Heart left ventricle (tissue), 16 donors: ENCODE results near the gene DHRS12. TPM values are rescaled to one million over a fixed set of nuclear protein-coding genes. Genes with fewer than 3 reads are reported as not detected.

Experiments used
- ATAC-seq, 4 donors: fragments of 200-7000 bp; cut with Tn5 transposase; one replicate each; pipeline ENCODE4 v1.9.1; 2020 to 2022; ENCODE audit warnings: moderate library complexity in 4 of 4, mild to moderate bottlenecking in 3 of 4, moderate number of reproducible peaks in 1 of 4
- DNase-seq, 5 donors: peaks; one replicate each; pipeline ENCODE4 v3.0.0-alpha.2; 2020
- H3K27ac ChIP-seq, 12 donors: fragments of 200-600 bp; sonication (generic) in 4 of 12; one replicate each; pipeline versions ENCODE4 v1.5.0 to v1.8.0; 2016 to 2022; ENCODE audit warnings: mild to moderate bottlenecking in 2 of 12
- H3K27me3 ChIP-seq, 9 donors: fragments of 200-600 bp; sonication (generic) in 2 of 9; one replicate each; pipeline versions ENCODE4 v1.5.1 to v1.8.0; 2016 to 2022; ENCODE audit warnings: mild to moderate bottlenecking in 3 of 9
- H3K36me3 ChIP-seq, 9 donors: fragments of 200-600 bp; sonication (generic) in 2 of 9; one replicate each; pipeline versions ENCODE4 v1.5.0 to v1.8.0; 2018 to 2022; ENCODE audit warnings: mild to moderate bottlenecking in 2 of 9
- H3K4me1 ChIP-seq, 12 donors: fragments of 200-600 bp; sonication (generic) in 4 of 12; one replicate each; pipeline versions ENCODE4 v1.5.0 to v1.8.0; 2016 to 2022; ENCODE audit warnings: mild to moderate bottlenecking in 3 of 12
- H3K4me3 ChIP-seq, 12 donors: fragments of 200-600 bp; sonication (generic) in 4 of 12; one replicate each; pipeline versions ENCODE4 v1.5.0 to v1.8.0; 2017 to 2022; ENCODE audit warnings: mild to moderate bottlenecking in 9 of 12, moderate library complexity in 4 of 12
- H3K9me3 ChIP-seq, 12 donors: fragments of 200-600 bp; sonication (generic) in 4 of 12; one replicate each; pipeline versions ENCODE4 v1.5.0 to v1.8.0; 2016 to 2022; ENCODE audit warnings: mild to moderate bottlenecking in 1 of 12
- CTCF ChIP-seq, 12 donors: fragments of 200-600 bp; sonication (generic) in 4 of 12; IDR thresholded peaks; one replicate each; pipeline versions ENCODE4 v1.5.0 to v1.8.0; 2018 to 2022; ENCODE audit warnings: antibody characterized with exemption in 12 of 12, mild to moderate bottlenecking in 5 of 12
- POLR2A ChIP-seq, 2 donors: fragments of 450-650 bp; IDR thresholded peaks; one replicate each; pipeline ENCODE4 v1.6.1; 2017; ENCODE audit warnings: antibody characterized with exemption in 2 of 2, mild to moderate bottlenecking in 2 of 2, moderate library complexity in 2 of 2
- WGBS, 4 donors: extraction: QIAGEN DNeasy Blood & Tissue Kit in 2 of 4; methylation state at CpG; one replicate each; pipeline versions ENCODE4 v1.1.5 to v1.1.7; 2013 to 2018; 5-methylcytosine and 5-hydroxymethylcytosine counted together
- intact Hi-C, 10 donors: fragments of 100-400 bp; cut with DNase I; formaldehyde crosslinking; loops; one replicate each; pipeline versions ENCODE4 v1.11.1 to v1.14.2; 2022
- polyA plus RNA-seq, 2 donors: library from polyadenylated mRNA; stranded (reverse); fragments of 200-250 nt; gene quantifications; one replicate each; pipeline ENCODE4 v1.2.3, GENCODE V29; 2013
- total RNA-seq, 9 donors: library from RNA; depleted of rRNA in 2 of 9; stranded (reverse); fragments of >200 nt in 2 of 9; fragmentation: NEBNext Ultra II Directional in 3 of 9; extraction: Animal tissue kit (Norgen Biotek cat#: 25700) in 3 of 9; gene quantifications; one replicate each; pipeline versions ENCODE4 v1.1.0 to v1.2.4, GENCODE V29; 2016 to 2023
- donor health status: ischemic (EF 13 %, LVEDD 7.1; RV severe dilation, severe dysfunction).
- donor health status: healthy with polysubstance abuse.
- donor health status: DM: no; HTN: yes; CAD: no.
- donor health status: DM: no; HTN: no; CAD: no.
- donor health status: ischemic (EF 25% LVEDD 6.9; RV normal size, moderate dysfunction).
- donor health status: ischemic (EF 25% LVEDD 5.7; RV mildly dilated, moderate dysfunction).
- donor health status: healthy.
- donor health status: DM: yes; HTN: yes; CAD: no.
- donor health status: ischemic (EF 35%, LVEDD 5.7; RV mildly dilated, moderate dysfunction).
- donor health status: nonischemic (EF 11% LVEDD 7.7; RV severe dilation, severe dysfunction).
- donor health status: DM: yes; HTN: yes; CAD: no.
- donor health status: PGD.
- donor health status: ischemic (EF 29% LVEDD 5.4; RV normal size, mild dysfunction).
- donor health status: nonischemic (EF 23%, LVEDD 6.1; RV moderate dilation, normal function).

Gene DHRS12
- total and polyA plus RNA-seq, 11 donors: 3.9 to 13.9 (median 12.1) TPM

GRCh38 chr13:51726446-51727193 is 77.3 kb downstream of the DHRS12 start:
- Histone ChIP-seq H3K36me3 (peaks cover 0 to 18% (median 0%) of the 10 kb centered on the region in 9 donors), H3K9me3 (no peaks in the 10 kb centered on the region), H3K27ac (peak overlapping the region in 6 of 12 donors; percentile 5 to 55 (median 22)), H3K4me1 (peaks cover 0 to 53% (median 30%) of the 10 kb centered on the region in 12 donors), H3K4me3 (no peak overlapping the region), H3K27me3 (no peaks in the 10 kb centered on the region)
- ATAC-seq: peak in 1 of 4 donors; percentile 3
- TF ChIP-seq CTCF (IDR thresholded peaks at IDR 0.05): no peak
- TF ChIP-seq POLR2A (IDR thresholded peaks at IDR 0.05): no peak
- DNase-seq: no peak
- intact Hi-C loops: loop anchor here in 7 of 10 donors (5.0 to 10.0 kb wide), 6 partner anchors 52 to 274 kb away; partner anchors contain the start of genes INTS6 (in 2 of the 7) and WDFY2 (in 2 of the 7)
- 23 to 52% (median 37%) methylated on average over 3 of the region's 3 CpGs for WGBS, 4 donors

DNA sequence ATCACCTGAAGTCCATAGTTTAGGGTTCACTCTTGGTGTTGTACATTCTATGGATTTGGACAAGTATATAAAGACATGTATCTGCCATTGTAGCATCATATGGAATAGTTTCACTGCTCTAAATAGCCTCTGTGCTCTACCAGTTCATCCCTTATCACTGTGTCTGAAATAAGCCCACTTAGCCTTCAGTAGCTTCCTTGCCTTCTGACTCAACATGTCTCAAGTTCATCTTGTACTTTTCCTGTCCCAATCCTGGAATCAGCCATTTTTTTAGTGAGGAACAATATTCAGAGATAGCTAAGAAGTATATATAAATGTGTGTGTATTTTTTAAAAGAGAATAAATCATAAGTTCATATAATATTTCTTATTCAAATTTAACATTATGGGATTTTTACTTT is 79.2 kb downstream of the DHRS12 start:
- peaks cover 0 to 48% (median 21%) of the 10 kb centered on the region in 12 donors for H3K4me1 ChIP-seq
- H3K27me3 ChIP-seq: no peaks in the 10 kb centered on the region
- H3K36me3 ChIP-seq: peaks cover 0 to 19% (median 0%) of the 10 kb centered on the region in 9 donors
- no peaks in the 10 kb centered on the region for H3K9me3 ChIP-seq
- no peak for ATAC-seq
- DNase-seq: no peak
- H3K4me3 ChIP-seq: no peak overlapping the region
- intact Hi-C loops: loop anchor here in 7 of 10 donors (2.0 to 10.0 kb wide), 8 partner anchors 20 to 272 kb away; partner anchors contain the start of genes WDFY2 (in 3 of the 7) and INTS6 (in 2 of the 7)
- no peak for TF ChIP-seq POLR2A (IDR thresholded peaks at IDR 0.05)
- TF ChIP-seq CTCF (IDR thresholded peaks at IDR 0.05): no peak
- peak overlapping the region in 1 of 12 donors; percentile 29 for H3K27ac ChIP-seq

DNA sequence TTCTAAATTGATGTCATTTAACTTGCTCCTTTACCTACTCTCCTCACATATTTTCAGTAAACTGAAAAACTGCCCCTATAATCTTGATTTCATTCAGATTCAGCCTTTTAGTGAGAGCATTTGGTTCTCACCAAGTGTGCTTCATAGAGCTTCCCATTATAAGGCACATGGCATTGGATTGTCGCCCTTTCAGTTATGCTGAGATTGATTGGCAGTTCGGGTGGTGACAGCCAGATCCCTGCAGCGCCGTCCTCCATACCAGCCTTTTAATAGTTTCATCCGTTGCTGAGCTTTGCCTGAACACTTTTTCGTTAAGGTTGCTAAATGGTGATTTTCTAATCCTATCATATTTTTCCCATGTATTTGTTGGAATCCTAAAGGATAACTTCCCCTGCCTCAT is 80.4 kb downstream of the DHRS12 start:
- ATAC-seq (peak in 2 of 4 donors; percentile 32 to 38), DNase-seq (no peak)
- intact Hi-C loops: loop anchor here in 6 of 10 donors (5.0 to 10.0 kb wide), 5 partner anchors 49 to 269 kb away; partner anchors contain the start of genes WDFY2 (in 3 of the 6) and INTS6 (in 1 of the 6)
- no peak for TF ChIP-seq POLR2A (IDR thresholded peaks at IDR 0.05)
- TF ChIP-seq CTCF (IDR thresholded peaks at IDR 0.05): no peak
- WGBS, 4 donors: 69 to 79% (median 72%) methylated on average over 6 of the region's 6 CpGs
- Histone ChIP-seq H3K4me1 (peaks cover 0 to 44% (median 19%) of the 10 kb centered on the region in 12 donors), H3K36me3 (peaks cover 0 to 29% (median 0%) of the 10 kb centered on the region in 9 donors), H3K27ac (peak overlapping the region in 3 of 12 donors; percentile 3 to 53 (median 7)), H3K9me3 (no peaks in the 10 kb centered on the region), H3K4me3 (no peak overlapping the region), H3K27me3 (no peaks in the 10 kb centered on the region)

DNA sequence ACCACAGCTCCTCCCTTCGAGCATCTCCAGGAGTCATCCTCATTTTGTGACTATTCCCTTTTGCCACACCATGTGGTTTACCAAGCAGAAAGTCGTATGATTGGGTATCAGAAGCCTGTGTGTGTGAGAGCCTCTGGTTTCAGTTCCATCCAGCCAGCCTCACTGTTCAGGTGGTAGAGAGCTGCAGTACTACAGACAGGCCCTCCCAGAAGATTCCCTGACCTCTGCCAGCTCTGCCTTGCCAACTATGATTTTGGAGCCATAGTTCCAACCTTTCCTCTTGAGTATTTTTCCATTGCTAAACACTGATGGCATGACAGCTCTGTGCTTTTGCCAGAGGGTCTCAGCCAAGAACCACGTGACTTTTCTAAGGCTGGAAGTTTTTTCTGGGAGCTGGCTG is 82.5 kb downstream of the DHRS12 start:
- Histone ChIP-seq H3K4me1 (peaks cover 0 to 41% (median 8%) of the 10 kb centered on the region in 12 donors), H3K27ac (peak overlapping the region in 11 of 12 donors; percentile 28 to 66 (median 56)), H3K36me3 (peaks cover 0 to 20% (median 0%) of the 10 kb centered on the region in 9 donors), H3K9me3 (no peaks in the 10 kb centered on the region), H3K4me3 (no peak overlapping the region), H3K27me3 (no peaks in the 10 kb centered on the region)
- peak; percentile 87 to 93 (median 90) for ATAC-seq
- intact Hi-C loops: loop anchor here in 6 of 10 donors (5.0 to 10.0 kb wide), 5 partner anchors 47 to 267 kb away; partner anchors contain the start of genes WDFY2 (in 3 of the 6) and INTS6 (in 1 of the 6)
- 49 to 61% (median 55%) methylated on average over 3 of the region's 3 CpGs for WGBS, 4 donors
- peak in 4 of 5 donors; percentile 47 to 77 (median 62) for DNase-seq
- no peak for TF ChIP-seq POLR2A (IDR thresholded peaks at IDR 0.05)
- no peak for TF ChIP-seq CTCF (IDR thresholded peaks at IDR 0.05)
